ENCODE results near the gene COMTD1. TPM values are rescaled to one million over a fixed set of nuclear protein-coding genes. Genes with fewer than 3 reads are reported as not detected.

Gene COMTD1
- total RNA-seq, 3 donors from 2014 or later = 42.9 to 76.3 (median 72.3) TPM

DNA sequence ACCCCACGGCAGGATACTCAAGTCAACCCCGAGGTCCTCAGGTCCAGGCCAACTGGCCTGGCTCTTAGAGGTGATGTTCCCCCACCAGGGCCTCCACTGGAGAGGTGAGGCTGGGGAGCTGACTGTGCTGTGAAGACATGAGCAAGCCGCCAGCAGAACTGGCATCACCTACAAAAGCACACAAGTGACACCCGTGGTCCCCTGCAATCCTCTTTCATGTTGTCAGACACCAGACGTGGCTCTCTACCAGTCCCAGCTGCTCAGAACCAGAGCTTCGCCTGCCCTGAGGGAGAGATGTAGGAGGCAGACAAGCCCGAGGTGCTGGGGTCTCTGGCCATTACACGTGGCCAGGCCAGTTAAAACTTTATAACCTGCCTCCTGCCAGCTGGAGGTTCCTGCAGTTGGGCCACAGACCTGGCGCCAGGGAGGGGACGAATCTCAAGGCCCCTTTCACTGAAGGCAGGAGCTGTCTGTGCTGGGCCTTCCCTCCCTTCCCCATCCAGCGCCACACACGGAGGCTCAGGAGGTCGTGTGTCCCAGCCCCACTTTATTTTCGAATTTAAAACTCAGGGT lies 2.2 kb downstream of the COMTD1 start:
- intact Hi-C loops (cut with DNase I, micrococcal nuclease) = loop anchor here in 1 of 2 donors (10.0 kb wide), 1 partner anchor 989 kb away; no protein-coding TSS in a partner anchor
- H3K4me1 ChIP-seq (ENCODE audit: low read depth) = peaks cover 2% of the 10 kb centered on the region
- TF ChIP-seq, protein P1, sequence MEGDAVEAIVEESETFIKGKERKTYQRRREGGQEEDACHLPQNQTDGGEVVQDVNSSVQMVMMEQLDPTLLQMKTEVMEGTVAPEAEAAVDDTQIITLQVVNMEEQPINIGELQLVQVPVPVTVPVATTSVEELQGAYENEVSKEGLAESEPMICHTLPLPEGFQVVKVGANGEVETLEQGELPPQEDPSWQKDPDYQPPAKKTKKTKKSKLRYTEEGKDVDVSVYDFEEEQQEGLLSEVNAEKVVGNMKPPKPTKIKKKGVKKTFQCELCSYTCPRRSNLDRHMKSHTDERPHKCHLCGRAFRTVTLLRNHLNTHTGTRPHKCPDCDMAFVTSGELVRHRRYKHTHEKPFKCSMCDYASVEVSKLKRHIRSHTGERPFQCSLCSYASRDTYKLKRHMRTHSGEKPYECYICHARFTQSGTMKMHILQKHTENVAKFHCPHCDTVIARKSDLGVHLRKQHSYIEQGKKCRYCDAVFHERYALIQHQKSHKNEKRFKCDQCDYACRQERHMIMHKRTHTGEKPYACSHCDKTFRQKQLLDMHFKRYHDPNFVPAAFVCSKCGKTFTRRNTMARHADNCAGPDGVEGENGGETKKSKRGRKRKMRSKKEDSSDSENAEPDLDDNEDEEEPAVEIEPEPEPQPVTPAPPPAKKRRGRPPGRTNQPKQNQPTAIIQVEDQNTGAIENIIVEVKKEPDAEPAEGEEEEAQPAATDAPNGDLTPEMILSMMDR (IDR thresholded peaks at IDR 0.05) = no peak
- DNase-seq = peak in 1 of 3 donors; percentile 22
- no peaks in the 10 kb centered on the region for H3K9me3 ChIP-seq
- no peak overlapping the region for H3K4me3 ChIP-seq
- ATAC-seq = no peak
- H3K36me3 ChIP-seq (ENCODE audit: low read depth) = no peaks in the 10 kb centered on the region

DNA sequence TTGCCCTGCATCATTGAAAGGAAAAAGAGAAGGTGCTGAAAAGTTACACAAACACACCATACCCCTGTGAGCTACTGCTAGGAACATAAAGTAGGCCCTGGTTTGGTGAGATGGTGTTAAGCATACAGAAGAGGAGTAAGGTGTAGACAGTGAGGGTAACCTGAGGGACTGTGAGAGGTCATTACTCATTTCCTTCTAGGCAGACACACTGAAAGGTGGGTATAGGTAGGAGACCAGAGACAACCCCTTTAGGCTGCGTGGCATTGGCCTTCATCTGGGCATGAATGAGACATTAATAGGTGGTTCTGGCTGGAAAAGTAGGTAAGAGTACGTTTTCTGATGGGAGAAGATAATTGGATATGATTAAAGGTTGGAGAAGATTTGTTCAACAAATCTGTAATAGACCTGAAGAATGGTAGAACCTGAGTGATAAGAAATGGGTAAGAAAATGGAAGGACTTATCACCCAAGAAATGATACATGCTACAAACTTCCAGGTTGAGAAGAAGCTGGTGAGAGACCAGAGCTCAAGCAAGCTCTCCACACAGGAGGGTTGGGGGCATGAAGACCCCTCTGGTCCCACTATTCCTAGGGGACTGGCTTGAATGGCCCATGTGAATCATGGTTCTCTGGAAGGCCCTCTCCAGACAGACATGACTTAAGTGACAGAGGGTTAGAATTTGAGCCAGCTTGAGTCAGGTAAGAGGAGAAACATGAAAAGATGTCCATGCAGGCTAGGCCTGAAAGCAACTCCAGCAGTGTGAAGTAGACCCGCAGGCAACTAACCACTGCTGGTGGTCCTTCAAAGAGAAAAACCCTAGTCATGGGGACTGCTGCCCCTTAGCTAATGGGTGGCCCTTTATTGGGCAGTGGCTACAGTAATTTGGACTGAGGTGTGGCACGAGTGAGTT lies 3.8 kb downstream of the COMTD1 start:
- ATAC-seq (no peak), DNase-seq (no peak)
- intact Hi-C loops (cut with DNase I, micrococcal nuclease) = loop anchor here in 1 of 2 donors (10.0 kb wide), 1 partner anchor 987 kb away; no protein-coding TSS in a partner anchor
- Histone ChIP-seq H3K9me3 (no peaks in the 10 kb centered on the region), H3K4me3 (no peak overlapping the region), H3K36me3 (ENCODE audit: low read depth) (no peaks in the 10 kb centered on the region), H3K4me1 (ENCODE audit: low read depth) (peaks cover 1% of the 10 kb centered on the region)
- TF ChIP-seq, protein P1 (IDR thresholded peaks at IDR 0.05) = no peak

DNA sequence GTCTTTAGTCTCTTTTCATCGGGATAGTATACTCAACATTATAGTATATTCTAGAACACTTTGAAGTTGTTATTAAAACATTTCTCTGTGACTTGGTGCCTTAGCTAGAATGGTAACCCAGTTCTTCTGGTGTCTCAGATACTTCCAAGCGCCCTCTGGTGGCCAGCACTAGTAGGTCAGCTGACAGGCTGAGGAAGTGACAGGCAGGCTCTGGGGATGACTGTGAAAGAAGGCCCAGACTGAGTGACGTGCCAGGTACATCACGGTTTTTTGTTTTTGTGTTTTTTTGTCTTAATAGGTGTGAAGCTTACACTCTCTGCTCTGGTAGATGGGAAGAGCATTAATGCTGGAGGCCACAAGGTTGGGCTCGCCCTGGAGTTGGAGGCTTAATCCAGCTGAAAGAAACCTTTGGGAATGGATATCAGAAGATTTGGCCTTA lies 5.1 kb downstream of the COMTD1 start:
- Histone ChIP-seq H3K4me3 (no peak overlapping the region), H3K4me1 (ENCODE audit: low read depth) (peaks cover 13% of the 10 kb centered on the region), H3K36me3 (ENCODE audit: low read depth) (no peaks in the 10 kb centered on the region), H3K9me3 (no peaks in the 10 kb centered on the region)
- ATAC-seq (peak; percentile 39), DNase-seq (peak; percentile 91 to 97 (median 93))
- TF ChIP-seq, protein P1 (IDR thresholded peaks at IDR 0.05) = peak; percentile 78
- intact Hi-C loops (cut with DNase I, micrococcal nuclease) = loop anchor here in 1 of 2 donors (10.0 kb wide), 1 partner anchor 986 kb away; no protein-coding TSS in a partner anchor

DNA sequence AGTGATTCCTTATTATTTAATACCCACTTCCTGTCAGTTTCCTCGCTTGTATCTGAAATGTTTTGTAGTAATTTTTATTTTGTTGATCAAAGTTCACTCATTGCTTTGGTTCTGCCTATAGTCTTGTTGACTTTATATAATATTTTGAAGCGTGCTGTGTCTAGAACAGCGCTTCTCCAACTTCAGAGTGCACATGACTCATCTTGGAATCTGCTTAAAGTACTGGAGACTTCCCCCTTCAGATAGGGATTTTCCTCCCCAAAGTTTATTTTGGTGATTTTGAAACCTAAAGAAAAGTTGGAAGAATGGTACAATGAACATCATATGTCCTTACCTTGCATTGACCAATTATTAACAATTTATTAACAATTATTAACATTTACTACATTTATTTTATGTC lies 5.8 kb downstream of the COMTD1 start:
- TF ChIP-seq, protein P1 (IDR thresholded peaks at IDR 0.05) = no peak
- intact Hi-C loops (cut with DNase I, micrococcal nuclease) = loop anchor here in 1 of 2 donors (10.0 kb wide), 1 partner anchor 985 kb away; no protein-coding TSS in a partner anchor
- Histone ChIP-seq H3K36me3 (ENCODE audit: low read depth) (no peaks in the 10 kb centered on the region), H3K4me3 (no peak overlapping the region), H3K4me1 (ENCODE audit: low read depth) (peaks cover 13% of the 10 kb centered on the region), H3K9me3 (no peaks in the 10 kb centered on the region)
- DNase-seq = no peak
- ATAC-seq = no peak

DNA sequence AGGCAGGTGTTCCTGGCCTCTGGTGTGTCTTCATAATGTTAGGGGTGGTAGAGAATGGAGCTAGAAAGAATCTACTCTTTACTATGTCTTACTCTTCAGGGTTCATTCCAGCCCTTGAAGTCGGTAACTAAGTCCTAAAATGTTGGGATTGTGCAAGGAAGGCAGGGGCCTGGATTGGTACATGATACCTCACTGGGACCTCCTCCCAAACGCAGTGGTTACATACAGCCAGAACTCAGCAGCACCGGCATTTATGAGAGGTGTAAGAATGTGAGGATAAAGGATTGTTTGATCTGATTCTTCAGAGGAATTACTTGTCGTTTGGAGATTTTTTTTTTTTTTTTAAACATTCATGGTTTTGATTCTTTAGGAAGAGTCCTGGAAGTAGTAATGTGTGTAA lies 6.9 kb downstream of the COMTD1 start:
- Histone ChIP-seq H3K36me3 (ENCODE audit: low read depth) (no peaks in the 10 kb centered on the region), H3K4me3 (no peak overlapping the region), H3K4me1 (ENCODE audit: low read depth) (peaks cover 13% of the 10 kb centered on the region), H3K9me3 (no peaks in the 10 kb centered on the region)
- intact Hi-C loops (cut with DNase I, micrococcal nuclease) = no loop called here
- DNase-seq (no peak), ATAC-seq (no peak)
- TF ChIP-seq, protein P1 (IDR thresholded peaks at IDR 0.05) = no peak
